ENCODE measurements around the gene KIF5C. TPM values are rescaled to one million over a fixed set of nuclear protein-coding genes. Genes with fewer than 3 reads are reported as not detected.

KIF5C gene
- total and polyA plus RNA-seq, 2 of the 13 experiments (the other 11 are each of a cell fraction or from before 2014, with no cell fraction given): 0.15 to 0.20 TPM

- no peak for TF ChIP-seq ZBED4 (CRISPR knock-in tag; IDR thresholded peaks at IDR 0.05; ENCODE audit: borderline replicate concordance)
- TF ChIP-seq ZBTB38 (CRISPR knock-in tag; IDR thresholded peaks at IDR 0.05): no peak
- no peak for TF ChIP-seq NFIB (CRISPR knock-in tag; IDR thresholded peaks at IDR 0.05; ENCODE audit: borderline replicate concordance)
- no peak for TF ChIP-seq SP5 (CRISPR knock-in tag; IDR thresholded peaks at IDR 0.05; ENCODE audit: borderline replicate concordance, low read depth)
- TF ChIP-seq GABPB1 (CRISPR knock-in tag; IDR thresholded peaks at IDR 0.05): peak; percentile 56
- no peak for TF ChIP-seq MXD4 (CRISPR knock-in tag; IDR thresholded peaks at IDR 0.05)
- TF ChIP-seq, protein P1, sequence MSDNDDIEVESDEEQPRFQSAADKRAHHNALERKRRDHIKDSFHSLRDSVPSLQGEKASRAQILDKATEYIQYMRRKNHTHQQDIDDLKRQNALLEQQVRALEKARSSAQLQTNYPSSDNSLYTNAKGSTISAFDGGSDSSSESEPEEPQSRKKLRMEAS (IDR thresholded peaks at IDR 0.05): peak; percentile 66
- TF ChIP-seq, protein P2, sequence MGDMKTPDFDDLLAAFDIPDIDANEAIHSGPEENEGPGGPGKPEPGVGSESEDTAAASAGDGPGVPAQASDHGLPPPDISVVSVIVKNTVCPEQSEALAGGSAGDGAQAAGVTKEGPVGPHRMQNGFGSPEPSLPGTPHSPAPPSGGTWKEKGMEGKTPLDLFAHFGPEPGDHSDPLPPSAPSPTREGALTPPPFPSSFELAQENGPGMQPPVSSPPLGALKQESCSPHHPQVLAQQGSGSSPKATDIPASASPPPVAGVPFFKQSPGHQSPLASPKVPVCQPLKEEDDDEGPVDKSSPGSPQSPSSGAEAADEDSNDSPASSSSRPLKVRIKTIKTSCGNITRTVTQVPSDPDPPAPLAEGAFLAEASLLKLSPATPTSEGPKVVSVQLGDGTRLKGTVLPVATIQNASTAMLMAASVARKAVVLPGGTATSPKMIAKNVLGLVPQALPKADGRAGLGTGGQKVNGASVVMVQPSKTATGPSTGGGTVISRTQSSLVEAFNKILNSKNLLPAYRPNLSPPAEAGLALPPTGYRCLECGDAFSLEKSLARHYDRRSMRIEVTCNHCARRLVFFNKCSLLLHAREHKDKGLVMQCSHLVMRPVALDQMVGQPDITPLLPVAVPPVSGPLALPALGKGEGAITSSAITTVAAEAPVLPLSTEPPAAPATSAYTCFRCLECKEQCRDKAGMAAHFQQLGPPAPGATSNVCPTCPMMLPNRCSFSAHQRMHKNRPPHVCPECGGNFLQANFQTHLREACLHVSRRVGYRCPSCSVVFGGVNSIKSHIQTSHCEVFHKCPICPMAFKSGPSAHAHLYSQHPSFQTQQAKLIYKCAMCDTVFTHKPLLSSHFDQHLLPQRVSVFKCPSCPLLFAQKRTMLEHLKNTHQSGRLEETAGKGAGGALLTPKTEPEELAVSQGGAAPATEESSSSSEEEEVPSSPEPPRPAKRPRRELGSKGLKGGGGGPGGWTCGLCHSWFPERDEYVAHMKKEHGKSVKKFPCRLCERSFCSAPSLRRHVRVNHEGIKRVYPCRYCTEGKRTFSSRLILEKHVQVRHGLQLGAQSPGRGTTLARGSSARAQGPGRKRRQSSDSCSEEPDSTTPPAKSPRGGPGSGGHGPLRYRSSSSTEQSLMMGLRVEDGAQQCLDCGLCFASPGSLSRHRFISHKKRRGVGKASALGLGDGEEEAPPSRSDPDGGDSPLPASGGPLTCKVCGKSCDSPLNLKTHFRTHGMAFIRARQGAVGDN (CRISPR knock-in tag; IDR thresholded peaks at IDR 0.05): peak; percentile 38; the same call in 1 of the 2 replicates
- TF ChIP-seq AFF4 (CRISPR knock-in tag; IDR thresholded peaks at IDR 0.05): no peak
- TF ChIP-seq GABPA (IDR thresholded peaks at IDR 0.05; ENCODE audit: low read depth, low read length): no peak
- TF ChIP-seq GABPA (CRISPR knock-in tag; IDR thresholded peaks at IDR 0.05; ENCODE audit: low read depth): peak; percentile 42
- no peak for TF ChIP-seq TBX2 (CRISPR knock-in tag; IDR thresholded peaks at IDR 0.05; ENCODE audit: borderline replicate concordance)
- TF ChIP-seq ZNF414 (CRISPR knock-in tag; IDR thresholded peaks at IDR 0.05): no peak
- TF ChIP-seq IKZF1 (IDR thresholded peaks at IDR 0.05): no peak
- TF ChIP-seq, protein P3, sequence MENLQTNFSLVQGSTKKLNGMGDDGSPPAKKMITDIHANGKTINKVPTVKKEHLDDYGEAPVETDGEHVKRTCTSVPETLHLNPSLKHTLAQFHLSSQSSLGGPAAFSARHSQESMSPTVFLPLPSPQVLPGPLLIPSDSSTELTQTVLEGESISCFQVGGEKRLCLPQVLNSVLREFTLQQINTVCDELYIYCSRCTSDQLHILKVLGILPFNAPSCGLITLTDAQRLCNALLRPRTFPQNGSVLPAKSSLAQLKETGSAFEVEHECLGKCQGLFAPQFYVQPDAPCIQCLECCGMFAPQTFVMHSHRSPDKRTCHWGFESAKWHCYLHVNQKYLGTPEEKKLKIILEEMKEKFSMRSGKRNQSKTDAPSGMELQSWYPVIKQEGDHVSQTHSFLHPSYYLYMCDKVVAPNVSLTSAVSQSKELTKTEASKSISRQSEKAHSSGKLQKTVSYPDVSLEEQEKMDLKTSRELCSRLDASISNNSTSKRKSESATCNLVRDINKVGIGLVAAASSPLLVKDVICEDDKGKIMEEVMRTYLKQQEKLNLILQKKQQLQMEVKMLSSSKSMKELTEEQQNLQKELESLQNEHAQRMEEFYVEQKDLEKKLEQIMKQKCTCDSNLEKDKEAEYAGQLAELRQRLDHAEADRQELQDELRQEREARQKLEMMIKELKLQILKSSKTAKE (CRISPR knock-in tag; IDR thresholded peaks at IDR 0.05; ENCODE audit: borderline replicate concordance): no peak
Observed at GRCh38 chr2:148909114-148909513, 34.1 kb downstream of the KIF5C start (continued).
